ENCODE results near the gene HOXC10.

HOXC10 gene

GRCh38 chr12:53970451-53970850, 14.5 kb upstream of the HOXC10 start:
- TF ChIP-seq CTCF (IDR thresholded peaks at IDR 0.05; ENCODE audit: low read depth, low read length): no peak
- no peak overlapping the region for H3K4me3 ChIP-seq (ENCODE audit: low read depth, low read length)
- in situ Hi-C loops (cut with HindIII; ENCODE audit: low sequenced_read_pairs): no loop called here
- no peak for DNase-seq (ENCODE audit: low read depth, low spot score)

- no peak for TF ChIP-seq CTCF (IDR thresholded peaks at IDR 0.05; ENCODE audit: low read depth, low read length)
- no peak overlapping the region for H3K4me3 ChIP-seq (ENCODE audit: low read depth, low read length)
- in situ Hi-C loops (cut with HindIII; ENCODE audit: low sequenced_read_pairs): no loop called here
- no peak for DNase-seq (ENCODE audit: low read depth, low spot score)
Measured at GRCh38 chr12:53971129-53971528, 13.8 kb upstream of the HOXC10 start.

- in situ Hi-C loops (cut with HindIII; ENCODE audit: low sequenced_read_pairs): no loop called here
- DNase-seq (ENCODE audit: low read depth, low spot score): no peak
- no peak overlapping the region for H3K4me3 ChIP-seq (ENCODE audit: low read depth, low read length)
- TF ChIP-seq CTCF (IDR thresholded peaks at IDR 0.05; ENCODE audit: low read depth, low read length): no peak
Measured at GRCh38 chr12:53971686-53972085, 13.3 kb upstream of the HOXC10 start.

GRCh38 chr12:53972152-53972702, 12.7 kb upstream of the HOXC10 start:
- in situ Hi-C loops (cut with HindIII; ENCODE audit: low sequenced_read_pairs): no loop called here
- H3K4me3 ChIP-seq (ENCODE audit: low read depth, low read length): no peak overlapping the region
- no peak for DNase-seq (ENCODE audit: low read depth, low spot score)
- no peak for TF ChIP-seq CTCF (IDR thresholded peaks at IDR 0.05; ENCODE audit: low read depth, low read length)

- DNase-seq (ENCODE audit: low read depth, low spot score): no peak
- no peak within 1 kb of the TSS for H3K4me3 ChIP-seq (ENCODE audit: low read depth, low read length)
- in situ Hi-C loops (cut with HindIII; ENCODE audit: low sequenced_read_pairs): no loop called here
- TF ChIP-seq CTCF (IDR thresholded peaks at IDR 0.05; ENCODE audit: low read depth, low read length): no peak
Measured at GRCh38 chr12:53972722-53973235, 12.2 kb upstream of the HOXC10 start, which contains the start of gene HOXC11. TSS of gene HOXC11 (plus strand) at chr12:53973126. CDS start at chr12:53973242, 116 bp downstream.

- no peak overlapping the region for H3K4me3 ChIP-seq (ENCODE audit: low read depth, low read length)
- no peak for TF ChIP-seq CTCF (IDR thresholded peaks at IDR 0.05; ENCODE audit: low read depth, low read length)
- no peak for DNase-seq (ENCODE audit: low read depth, low spot score)
- in situ Hi-C loops (cut with HindIII; ENCODE audit: low sequenced_read_pairs): no loop called here
Measured at GRCh38 chr12:53973236-53974042, 11.5 kb upstream of the HOXC10 start.
